GM23338 (cell line): Measurements from ENCODE around the gene DGAT2.

ENCODE experiments used
- CREB1 ChIP-seq: fragments of 250-450 bp; sonication (Bioruptor Pico); IDR thresholded peaks from 2 replicates; pipeline ENCODE4 v1.5.0; 2020; ENCODE audit warnings: low read depth, mild to moderate bottlenecking, moderate library complexity
- CTCF ChIP-seq, 2 experiments: fragments of 200-600 bp in 1 of 2; sonication (generic) in 1 of 2; conservative IDR thresholded peaks; 2 replicates each; pipeline versions ENCODE4 v1.5.1 to v1.6.1; 2016 to 2017; ENCODE audit warnings: antibody characterized with exemption in 2 of 2, low read depth in 2 of 2, mild to moderate bottlenecking in 2 of 2, moderate library complexity in 1 of 2
- EZH2 ChIP-seq: fragments of 200-600 bp; sonication (generic); IDR thresholded peaks from one replicate; pipeline ENCODE4 v1.8.0; 2017; ENCODE audit warnings: antibody characterized with exemption, mild to moderate bottlenecking, low read depth; ENCODE audit not compliant: unreplicated experiment
- EZH2phosphoT487 ChIP-seq: fragments of 200-600 bp; sonication (generic); IDR thresholded peaks from one replicate; pipeline ENCODE4 v1.8.1; 2018; ENCODE audit warnings: antibody characterized with exemption; ENCODE audit not compliant: unreplicated experiment
- JUNB ChIP-seq: IDR thresholded peaks from one replicate; pipeline ENCODE4 v1.6.1; 2016; ENCODE audit warnings: antibody characterized with exemption; ENCODE audit not compliant: unreplicated experiment
- NANOG ChIP-seq: IDR thresholded peaks from 2 replicates; pipeline ENCODE4 v1.6.1; 2016; ENCODE audit warnings: antibody characterized with exemption, borderline replicate concordance
- POLR2AphosphoS5 ChIP-seq: IDR thresholded peaks from 2 replicates; pipeline ENCODE4 v1.6.1; 2016; ENCODE audit warnings: antibody characterized with exemption, low read depth
- REST ChIP-seq: IDR thresholded peaks from one replicate; pipeline ENCODE4 v1.6.1; 2018; ENCODE audit warnings: antibody characterized with exemption; ENCODE audit not compliant: unreplicated experiment
- ZNF114 ChIP-seq: fragments of 250-450 bp; sonication (Bioruptor Pico); IDR thresholded peaks from 2 replicates; pipeline ENCODE4 v1.5.0; 2020; ENCODE audit warnings: mild to moderate bottlenecking, moderate library complexity
- ZNF331 ChIP-seq: fragments of 250-450 bp; sonication (Bioruptor Pico); IDR thresholded peaks from 2 replicates; pipeline ENCODE4 v1.5.0; 2020; ENCODE audit warnings: low read depth, mild to moderate bottlenecking, moderate library complexity
- ZNF462 ChIP-seq: fragments of 250-450 bp; sonication (Bioruptor Pico); IDR thresholded peaks from 2 replicates; pipeline ENCODE4 v1.5.0; 2020; ENCODE audit warnings: mild to moderate bottlenecking, moderate library complexity

GRCh38 chr11:75720639-75721038 lies 47.9 kb upstream of the DGAT2 start:
- no peak for TF ChIP-seq CTCF (conservative IDR thresholded peaks at IDR 0.05; ENCODE audit: low read depth in 2 of 2)
- no peak for TF ChIP-seq NANOG
- no peak for TF ChIP-seq EZH2
- TF ChIP-seq REST, result no peak
- no peak for TF ChIP-seq EZH2phosphoT487
- no peak for TF ChIP-seq POLR2AphosphoS5
- TF ChIP-seq ZNF331 (CRISPR knock-in tag), result no peak
- no peak for TF ChIP-seq ZNF462 (CRISPR knock-in tag)
- no peak for TF ChIP-seq JUNB
- TF ChIP-seq CREB1 (CRISPR knock-in tag), result no peak
- no peak for TF ChIP-seq ZNF114
